Fibroblast of skin of right quadriceps (primary cell): ENCODE data around the gene AGAP5.
A peak's percentile ranks its signal among the peaks of the same experiment; 100 is the strongest.

Experiments used
- DNase-seq: peaks from one replicate; pipeline ENCODE4 v3.0.0-alpha.2; 2013

AGAP5 gene

DNA sequence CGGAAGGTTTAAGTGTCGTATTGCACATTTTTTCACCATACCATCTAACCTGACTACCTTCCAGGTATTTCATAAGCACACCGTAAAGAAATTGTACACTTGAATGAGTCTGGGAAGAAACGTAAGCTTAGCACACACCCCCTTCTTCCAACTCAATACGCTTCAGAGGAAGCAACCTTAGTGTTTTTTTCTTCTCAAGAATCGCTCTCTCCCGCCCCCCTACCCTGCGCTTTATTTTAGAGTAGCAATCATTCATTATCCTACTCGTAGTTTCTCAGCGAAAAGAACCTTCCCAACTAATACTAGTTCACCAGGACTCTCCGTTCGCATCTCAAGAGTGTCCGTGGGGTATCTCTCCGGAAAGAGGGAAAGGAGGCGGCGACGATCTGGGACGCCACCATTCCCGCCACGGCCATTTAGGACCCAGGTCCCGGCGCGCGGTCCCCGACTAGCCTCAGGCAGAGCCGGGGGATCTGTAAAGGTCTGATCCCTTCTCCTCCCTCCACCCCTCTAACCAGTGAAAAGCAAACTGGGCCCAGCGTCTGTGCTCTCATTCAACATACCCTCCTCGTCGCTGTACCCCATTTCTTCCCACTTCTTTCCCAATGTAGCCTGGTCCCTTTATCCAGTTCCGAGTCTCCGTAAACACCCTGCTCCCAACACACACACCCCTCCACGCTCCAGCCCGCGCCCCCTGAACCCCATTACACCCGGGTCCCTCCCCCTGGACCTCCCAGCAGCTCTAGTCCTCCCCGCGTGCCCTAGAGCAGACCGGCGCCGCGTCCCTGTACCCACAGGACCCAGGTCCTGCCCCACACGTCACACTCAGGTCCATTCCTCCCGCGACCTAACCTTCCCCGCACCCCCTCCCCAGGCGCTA lies 72.7 kb downstream of the AGAP5 start:
- DNase-seq: peak; percentile 9
